Measurements from ENCODE around the gene CCDC88A. TPM values are rescaled to one million over a fixed set of nuclear protein-coding genes. Genes with fewer than 3 reads are reported as not detected.
A peak's percentile ranks its signal among the peaks of the same experiment; 100 is the strongest.

Gene CCDC88A
- total and polyA plus RNA-seq, 2 donors (not counting 1 experiment from before 2014, with no cell fraction given): 2.7 to 26.0 TPM

GRCh38 chr2:55361465-55362189 lies 58.0 kb downstream of the CCDC88A start:
- Histone ChIP-seq H3K4me1 (ENCODE audit: control insufficient read depth in 2 of 2, insufficient read depth in 2 of 2, low read length in 2 of 2) (no peaks in the 10 kb centered on the region), H3K27ac (ENCODE audit: low read length in 2 of 2) (no peak overlapping the region), H3K9me3 (ENCODE audit: control extremely low read depth in 1 of 3, control insufficient read depth in 2 of 3, insufficient read depth in 1 of 3, low read length in 2 of 3) (no peaks in the 10 kb centered on the region), H3K9ac (ENCODE audit: low read length) (no peak overlapping the region), H3K79me2 (ENCODE audit: control insufficient read depth, insufficient read depth, low read length) (no peaks in the 10 kb centered on the region), H3K27me3 (replicated peaks in 1 of 4; ENCODE audit: control extremely low read depth in 1 of 4, control insufficient read depth in 3 of 4, insufficient read depth in 4 of 4, low read length in 3 of 4) (no peaks in the 10 kb centered on the region), H3K4me2 (replicated peaks; ENCODE audit: low read depth, low read length, poor library complexity, severe bottlenecking) (no peak overlapping the region), H4K20me1 (ENCODE audit: control insufficient read depth, insufficient read depth, low read length, poor library complexity, severe bottlenecking) (no peaks in the 10 kb centered on the region), H3K36me3 (replicated peaks in 1 of 2; ENCODE audit: control extremely low read depth in 1 of 2, control insufficient read depth in 1 of 2, extremely low read depth in 1 of 2, insufficient read depth in 2 of 2, low read length in 1 of 2) (no peaks in the 10 kb centered on the region), H2AFZ (ENCODE audit: insufficient read depth, low read depth, low read length, poor library complexity, severe bottlenecking) (no peak overlapping the region), H3K4me3 (ENCODE audit: control extremely low read depth in 1 of 5, extremely low read depth in 1 of 5, insufficient read depth in 1 of 5, low read depth in 2 of 5, low read length in 4 of 5) (no peak overlapping the region)
- ATAC-seq (ENCODE audit: low read depth) (no peak), DNase-seq (no peak)
- Mint-ChIP-seq H3K4me1 (peaks cover 10% of the 10 kb centered on the region), H3K9me3 (ENCODE audit: insufficient read depth) (no peaks in the 10 kb centered on the region), H3K27ac (no peak overlapping the region), H3K4me3 (peak overlapping the region; percentile 32), H3K27me3 (no peaks in the 10 kb centered on the region)
- POLR2A ChIA-PET: no interaction called here
- CTCF ChIA-PET: no interaction called here
- no peak for TF ChIP-seq EZH2 (IDR thresholded peaks at IDR 0.05; ENCODE audit: borderline replicate concordance, insufficient read depth, low read depth, low read length, poor library complexity, severe bottlenecking)
- intact Hi-C loops (cut with micrococcal nuclease): no loop called here
- WGBS (ENCODE audit: insufficient coverage): 88% methylated on average over 1 of the region's 5 CpGs

GRCh38 chr2:55358451-55358850 lies 61.2 kb downstream of the CCDC88A start:
- no peak for DNase-seq
- no peaks in the 10 kb centered on the region for H3K4me1 ChIP-seq (ENCODE audit: control insufficient read depth in 2 of 2, insufficient read depth in 2 of 2, low read length in 2 of 2)
- H3K4me2 ChIP-seq (replicated peaks; ENCODE audit: low read depth, low read length, poor library complexity, severe bottlenecking): no peak overlapping the region
- WGBS (ENCODE audit: insufficient coverage): 83% methylated on average over 1 of the region's 1 CpG
- Mint-ChIP-seq H3K9me3 (ENCODE audit: insufficient read depth) (no peaks in the 10 kb centered on the region), H3K4me1 (peaks cover 7% of the 10 kb centered on the region), H3K27me3 (no peaks in the 10 kb centered on the region), H3K27ac (no peak overlapping the region), H3K4me3 (no peak overlapping the region)
- no peak overlapping the region for H2AFZ ChIP-seq (ENCODE audit: insufficient read depth, low read depth, low read length, poor library complexity, severe bottlenecking)
- no peak overlapping the region for H3K4me3 ChIP-seq (ENCODE audit: control extremely low read depth in 1 of 5, extremely low read depth in 1 of 5, insufficient read depth in 1 of 5, low read depth in 2 of 5, low read length in 4 of 5)
- no peak overlapping the region for H3K27ac ChIP-seq (ENCODE audit: low read length in 2 of 2)
- no peak for ATAC-seq (ENCODE audit: low read depth)
- no peaks in the 10 kb centered on the region for H3K9me3 ChIP-seq (ENCODE audit: control extremely low read depth in 1 of 3, control insufficient read depth in 2 of 3, insufficient read depth in 1 of 3, low read length in 2 of 3)
- H3K27me3 ChIP-seq (replicated peaks in 1 of 4; ENCODE audit: control extremely low read depth in 1 of 4, control insufficient read depth in 3 of 4, insufficient read depth in 4 of 4, low read length in 3 of 4): no peaks in the 10 kb centered on the region
- TF ChIP-seq EZH2 (IDR thresholded peaks at IDR 0.05; ENCODE audit: borderline replicate concordance, insufficient read depth, low read depth, low read length, poor library complexity, severe bottlenecking) (no peak), CTCF (IDR thresholded peaks at IDR 0.05) (no peak)
- H4K20me1 ChIP-seq (ENCODE audit: control insufficient read depth, insufficient read depth, low read length, poor library complexity, severe bottlenecking): no peaks in the 10 kb centered on the region
- intact Hi-C loops (cut with micrococcal nuclease): no loop called here
- H3K9ac ChIP-seq (ENCODE audit: low read length): no peak overlapping the region
- POLR2A ChIA-PET: no interaction called here
- H3K36me3 ChIP-seq (replicated peaks in 1 of 2; ENCODE audit: control extremely low read depth in 1 of 2, control insufficient read depth in 1 of 2, extremely low read depth in 1 of 2, insufficient read depth in 2 of 2, low read length in 1 of 2): no peaks in the 10 kb centered on the region
- no peaks in the 10 kb centered on the region for H3K79me2 ChIP-seq (ENCODE audit: control insufficient read depth, insufficient read depth, low read length)
- CTCF ChIA-PET: no interaction called here

Data from B cell (primary cell).